ENCODE measurements around the gene PCSK2. TPM values are rescaled to one million over a fixed set of nuclear protein-coding genes. Genes with fewer than 3 reads are reported as not detected.
A peak's percentile ranks its signal among the peaks of the same experiment; 100 is the strongest.

The PCSK2 gene
- total RNA-seq, 4 donors from 2014 or later, result 0.29 TPM; not detected in 3

DNA sequence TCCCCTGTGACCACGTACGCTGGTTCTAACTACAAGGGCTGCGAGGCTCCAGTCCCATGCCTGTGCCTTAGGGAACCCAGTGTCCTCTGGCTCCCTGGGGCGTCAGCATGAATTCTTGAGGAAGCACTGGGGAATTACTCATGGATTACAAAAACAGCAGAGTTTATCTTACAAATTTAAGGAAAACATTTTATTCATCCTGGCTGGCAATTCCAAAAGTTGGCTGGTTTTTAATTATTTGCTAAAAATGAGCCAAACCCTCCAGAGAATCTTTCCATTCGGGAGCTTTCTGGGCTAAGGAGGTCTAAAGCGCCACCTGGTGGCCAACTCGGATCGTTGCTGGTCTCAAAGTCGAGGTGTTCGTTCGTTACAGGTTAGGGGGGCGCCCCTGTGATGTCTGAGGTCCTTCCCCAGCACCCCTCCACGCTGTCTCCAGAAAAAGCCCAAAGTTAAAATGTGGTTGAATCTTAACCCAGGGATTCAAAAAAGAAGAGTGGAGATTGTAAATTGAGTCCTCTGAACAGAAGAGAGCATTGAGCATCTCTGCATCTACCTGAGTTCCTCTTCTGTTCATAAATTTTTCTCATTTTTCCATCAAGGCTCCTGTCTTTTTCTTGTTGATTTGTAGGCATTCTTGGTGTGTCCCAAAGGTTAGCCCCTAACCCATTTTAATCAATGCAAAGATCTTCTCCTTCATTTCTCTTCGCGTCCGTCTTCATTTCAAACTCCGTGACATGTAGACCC is 205.0 kb downstream of the PCSK2 start:
- H3K36me3 ChIP-seq, result no peaks in the 10 kb centered on the region
- H3K4me3 ChIP-seq, result no peak overlapping the region
- H3K27me3 ChIP-seq, result peaks cover 0 to 3% (median 0%) of the 10 kb centered on the region in 3 donors
- peak in 1 of 2 donors; percentile 24 for ATAC-seq
- no peak overlapping the region for H3K27ac ChIP-seq
- no peaks in the 10 kb centered on the region for H3K9me3 ChIP-seq
- no peak for DNase-seq
- TF ChIP-seq POLR2A (IDR thresholded peaks at IDR 0.05) (no peak), CTCF (IDR thresholded peaks at IDR 0.05 in 4 of 5, conservative IDR thresholded peaks at IDR 0.05 in 1 of 5) (peak; percentile 56 to 87 (median 67))
- intact Hi-C loops (cut with DNase I; ENCODE audit: low total_unique reads), result loop anchor here (1.0 kb wide), 1 partner anchor 627 kb away; no protein-coding TSS in a partner anchor
- no peaks in the 10 kb centered on the region for H3K4me1 ChIP-seq
- in situ Hi-C loops (cut with MboI; ENCODE audit: low sequenced_read_pairs in 4 of 4), result loop anchor here in 1 of 4 donors (10.0 kb wide), 1 partner anchor 627 kb away; no protein-coding TSS in a partner anchor

- no peak for DNase-seq
- in situ Hi-C loops (cut with MboI; ENCODE audit: low sequenced_read_pairs in 4 of 4), result loop anchor here in 1 of 4 donors (10.0 kb wide), 1 partner anchor 632 kb away; no protein-coding TSS in a partner anchor
- Histone ChIP-seq H3K4me3 (no peak overlapping the region), H3K27me3 (peaks cover 0 to 3% (median 3%) of the 10 kb centered on the region in 3 donors), H3K36me3 (no peaks in the 10 kb centered on the region), H3K9me3 (no peaks in the 10 kb centered on the region), H3K27ac (no peak overlapping the region), H3K4me1 (no peaks in the 10 kb centered on the region)
- ATAC-seq, result no peak
- no peak for TF ChIP-seq CTCF (IDR thresholded peaks at IDR 0.05 in 4 of 5, conservative IDR thresholded peaks at IDR 0.05 in 1 of 5)
- no peak for TF ChIP-seq POLR2A (IDR thresholded peaks at IDR 0.05)
- intact Hi-C loops (cut with DNase I; ENCODE audit: low total_unique reads), result no loop called here
These were observed 209.8 kb downstream of the PCSK2 start for GRCh38 chr20:17436664-17437063.

- no peak for DNase-seq
- peaks cover 0 to 5% (median under 1%) of the 10 kb centered on the region in 3 donors for H3K27me3 ChIP-seq
- H3K4me3 ChIP-seq, result no peak overlapping the region
- H3K36me3 ChIP-seq, result no peaks in the 10 kb centered on the region
- ATAC-seq, result no peak
- in situ Hi-C loops (cut with MboI; ENCODE audit: low sequenced_read_pairs in 4 of 4) (loop anchor here in 1 of 4 donors (10.0 kb wide), 1 partner anchor 632 kb away; no protein-coding TSS in a partner anchor), intact Hi-C loops (cut with DNase I; ENCODE audit: low total_unique reads) (no loop called here)
- no peaks in the 10 kb centered on the region for H3K4me1 ChIP-seq
- TF ChIP-seq CTCF (IDR thresholded peaks at IDR 0.05 in 4 of 5, conservative IDR thresholded peaks at IDR 0.05 in 1 of 5), result no peak
- TF ChIP-seq POLR2A (IDR thresholded peaks at IDR 0.05), result no peak
- no peak overlapping the region for H3K27ac ChIP-seq
- H3K9me3 ChIP-seq, result no peaks in the 10 kb centered on the region
These were observed 210.4 kb downstream of the PCSK2 start for GRCh38 chr20:17437251-17437650.

DNA sequence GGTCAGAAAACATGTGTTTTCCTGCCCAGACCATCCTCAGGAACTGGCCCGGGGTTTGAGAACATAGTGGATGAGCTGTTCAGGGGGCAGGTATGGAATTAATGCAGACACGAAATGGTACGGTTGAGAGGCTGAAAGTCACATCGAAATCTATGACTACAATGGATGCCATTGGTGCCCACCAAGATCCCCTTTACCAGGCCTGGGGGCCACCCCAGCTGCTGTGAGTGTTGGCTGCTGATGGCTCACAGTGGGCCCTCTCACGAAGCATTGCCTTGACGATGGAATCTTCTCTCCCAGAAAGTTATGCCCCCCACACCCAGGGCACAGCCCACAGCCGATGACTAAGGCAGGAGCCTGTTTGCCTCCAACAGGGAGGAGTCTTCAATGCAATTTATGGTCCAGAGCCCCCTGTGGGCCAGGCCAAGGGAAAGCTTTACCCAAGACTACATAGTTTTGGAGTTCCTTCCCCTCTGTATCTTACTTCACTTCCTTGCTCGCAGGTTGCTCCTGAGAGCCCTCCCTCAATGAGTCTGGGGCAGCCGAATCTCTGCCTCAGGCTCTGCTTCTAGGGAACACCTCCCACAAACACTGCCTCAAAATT is 211.7 kb downstream of the PCSK2 start:
- Histone ChIP-seq H3K36me3 (no peaks in the 10 kb centered on the region), H3K9me3 (no peaks in the 10 kb centered on the region), H3K27me3 (peaks cover 0 to 9% (median 0%) of the 10 kb centered on the region in 3 donors), H3K4me3 (no peak overlapping the region), H3K27ac (no peak overlapping the region), H3K4me1 (no peaks in the 10 kb centered on the region)
- in situ Hi-C loops (cut with MboI; ENCODE audit: low sequenced_read_pairs in 4 of 4), result loop anchor here in 1 of 4 donors (10.0 kb wide), 1 partner anchor 634 kb away; no protein-coding TSS in a partner anchor
- DNase-seq (no peak), ATAC-seq (no peak)
- intact Hi-C loops (cut with DNase I; ENCODE audit: low total_unique reads), result no loop called here
- TF ChIP-seq CTCF (IDR thresholded peaks at IDR 0.05 in 4 of 5, conservative IDR thresholded peaks at IDR 0.05 in 1 of 5), result no peak
- TF ChIP-seq POLR2A (IDR thresholded peaks at IDR 0.05), result no peak
